DND-41 (cell line): Measurements from ENCODE around the gene PRSS23.

ENCODE experiments used
- CTCF ChIP-seq: IDR thresholded peaks from 2 replicates; pipeline ENCODE4 v1.5.1; 2012; ENCODE audit warnings: borderline replicate concordance, low read length, moderate library complexity, mild to moderate bottlenecking; ENCODE audit not compliant: poor library complexity, severe bottlenecking; ENCODE audit errors: extremely low read depth
- EZH2 ChIP-seq: IDR thresholded peaks from 3 replicates; pipeline ENCODE4 v1.6.1; 2012; ENCODE audit warnings: borderline replicate concordance, low read depth, mild to moderate bottlenecking, moderate library complexity, low read length, inconsistent platforms; ENCODE audit not compliant: severe bottlenecking

GRCh38 chr11:86785576-86785975 is 14.8 kb upstream of the PRSS23 start:
- TF ChIP-seq CTCF (no peak), EZH2 (no peak)
